CD8-positive, alpha-beta memory T cell (primary cell): ENCODE measurements around the gene PLA2R1. TPM values are rescaled to one million over a fixed set of nuclear protein-coding genes. Genes with fewer than 3 reads are reported as not detected.

Source experiments
- CTCF ChIA-PET: fragments of 350-600 bp; sonication (Branson Sonifier 250); formaldehyde crosslinking; loops from one replicate; lab custom pipeline; 2021; ENCODE audit warnings: antibody characterized with exemption; lab: Charles Lee
- POLR2A ChIA-PET: fragments of 350-600 bp; sonication (Branson Sonifier 250); formaldehyde crosslinking; loops from one replicate; lab custom pipeline; 2021; ENCODE audit warnings: antibody characterized with exemption; lab: Charles Lee
- DNase-seq, 5 donors: peaks; one replicate each; pipeline versions ENCODE4 v3.0.0 to v3.0.0-alpha.2; 2020 to 2022; ENCODE audit warnings: mixed read lengths in 1 of 5
- H3K27ac ChIP-seq: one replicate; pipeline ENCODE4 v1.7.0; 2013; ENCODE audit warnings: low read depth, mild to moderate bottlenecking, low read length, moderate library complexity
- H3K27me3 ChIP-seq: 2 replicates; pipeline ENCODE4 v1.7.0; 2013; ENCODE audit warnings: low read length, mild to moderate bottlenecking; ENCODE audit not compliant: insufficient read depth, poor library complexity, severe bottlenecking
- H3K36me3 ChIP-seq: 2 replicates; pipeline ENCODE4 v1.7.0; 2013; ENCODE audit warnings: mild to moderate bottlenecking, low read length, moderate library complexity; ENCODE audit not compliant: insufficient read depth
- H3K4me1 ChIP-seq: 2 replicates; pipeline ENCODE4 v1.7.0; 2013; ENCODE audit warnings: mild to moderate bottlenecking, low read length, moderate library complexity; ENCODE audit not compliant: insufficient read depth
- H3K4me3 ChIP-seq: 2 replicates; pipeline ENCODE4 v1.7.0; 2013; ENCODE audit warnings: mild to moderate bottlenecking, low read length
- H3K9me3 ChIP-seq: 2 replicates; pipeline ENCODE4 v1.7.0; 2013; ENCODE audit warnings: mild to moderate bottlenecking, low read length
- H3K27ac Mint-ChIP-seq, 8 donors: one replicate each; pipeline ENCODE4 v1.8.0; 2020 to 2021; ENCODE audit warnings: mixed read lengths in 8 of 8, mild to moderate bottlenecking in 6 of 8, inconsistent platforms in 3 of 8, moderate library complexity in 3 of 8
- H3K27me3 Mint-ChIP-seq, 2 donors: one replicate each; pipeline ENCODE4 v1.8.0; 2020 to 2021; ENCODE audit warnings: mixed read lengths in 2 of 2, mild to moderate bottlenecking in 1 of 2, moderate library complexity in 1 of 2
- H3K36me3 Mint-ChIP-seq, 3 donors: one replicate each; pipeline ENCODE4 v1.8.0; 2020 to 2021; ENCODE audit warnings: mixed read lengths in 3 of 3, inconsistent platforms in 1 of 3, mild to moderate bottlenecking in 1 of 3
- H3K4me1 Mint-ChIP-seq, 3 donors: one replicate each; pipeline ENCODE4 v1.8.0; 2020 to 2021; ENCODE audit warnings: mixed read lengths in 3 of 3, inconsistent platforms in 1 of 3, mild to moderate bottlenecking in 1 of 3
- H3K4me3 Mint-ChIP-seq, 7 donors: one replicate each; pipeline ENCODE4 v1.8.0; 2020 to 2021; ENCODE audit warnings: mixed read lengths in 7 of 7, mild to moderate bottlenecking in 6 of 7, moderate library complexity in 4 of 7, inconsistent platforms in 2 of 7
- H3K9me3 Mint-ChIP-seq, 5 donors: one replicate each; pipeline ENCODE4 v1.8.0; 2020 to 2022; ENCODE audit warnings: mixed read lengths in 5 of 5, mild to moderate bottlenecking in 3 of 5, moderate library complexity in 2 of 5, inconsistent platforms in 1 of 5
- polyA plus RNA-seq: library from polyadenylated mRNA; unstranded; fragments of 300-500 nt; fragmentation: Illumina TruSeq; gene quantifications from one replicate; pipeline ENCODE4 v1.2.3, GENCODE V29; 2021
- total RNA-seq, 2 experiments: library from RNA; stranded (reverse); gene quantifications; one replicate each; pipeline ENCODE4 v1.2.3, GENCODE V29; 2021

Gene PLA2R1
- total and polyA plus RNA-seq, 3 experiments from 2014 or later = not detected

DNA sequence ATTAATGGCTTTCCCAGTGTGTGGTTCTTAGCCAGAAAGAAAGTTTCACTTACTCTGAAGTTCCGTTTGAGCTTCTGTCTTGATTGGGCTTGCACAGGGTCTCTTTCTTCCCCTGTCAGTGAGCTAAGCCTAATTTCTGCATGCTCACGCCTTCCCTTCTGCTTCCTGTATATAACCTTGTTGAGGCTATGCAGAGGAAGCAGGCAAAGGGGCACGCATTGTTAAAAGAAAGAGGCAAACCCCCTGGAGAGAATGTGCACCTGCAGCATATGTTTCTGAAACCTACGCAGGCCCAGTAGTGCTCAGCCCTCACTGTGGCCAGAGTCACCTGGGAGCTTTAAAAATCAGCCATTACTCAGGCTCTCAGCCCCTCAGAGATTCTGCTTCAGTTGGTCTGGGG lies 14.5 kb upstream of the PLA2R1 start:
- no peak overlapping the region for H3K27ac ChIP-seq
- Mint-ChIP-seq H3K27me3 (peaks cover 2 to 12% of the 10 kb centered on the region in 2 donors), H3K4me3 (no peak overlapping the region), H3K4me1 (no peaks in the 10 kb centered on the region), H3K36me3 (no peaks in the 10 kb centered on the region), H3K27ac (no peak overlapping the region), H3K9me3 (peaks cover 0 to 3% (median 0%) of the 10 kb centered on the region in 5 donors)
- ChIA-PET CTCF (interaction anchor here (1.7 kb wide), 1 partner anchor 14 kb away, joined by 3 read pairs; no protein-coding TSS in a partner anchor), POLR2A (no interaction called here)
- no peaks in the 10 kb centered on the region for H3K4me1 ChIP-seq
- no peaks in the 10 kb centered on the region for H3K27me3 ChIP-seq
- H3K36me3 ChIP-seq = no peaks in the 10 kb centered on the region
- H3K9me3 ChIP-seq = no peaks in the 10 kb centered on the region
- no peak for DNase-seq
- no peak overlapping the region for H3K4me3 ChIP-seq

DNA sequence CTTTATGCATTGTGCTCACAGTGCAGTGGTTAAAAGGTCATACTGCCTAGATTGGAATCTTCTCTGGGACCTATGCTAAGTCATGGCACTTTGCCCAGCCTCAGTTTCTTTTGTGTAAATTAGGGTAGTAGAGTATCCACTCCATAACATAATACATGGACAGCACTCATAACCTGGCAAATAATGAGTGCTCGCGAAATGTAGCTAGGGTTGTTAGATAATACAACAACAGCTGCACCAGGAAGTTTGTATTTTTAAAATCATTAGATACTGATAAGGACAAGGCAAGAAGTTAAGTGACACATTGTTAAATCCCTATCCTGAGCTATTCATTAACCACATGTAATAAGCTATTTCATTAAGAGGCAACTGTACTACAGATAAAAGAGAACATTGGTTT lies 13.8 kb upstream of the PLA2R1 start:
- POLR2A ChIA-PET = no interaction called here
- no peak for DNase-seq
- no peak overlapping the region for H3K27ac Mint-ChIP-seq
- no peaks in the 10 kb centered on the region for H3K4me1 Mint-ChIP-seq
- Histone ChIP-seq H3K36me3 (no peaks in the 10 kb centered on the region), H3K4me3 (no peak overlapping the region), H3K9me3 (no peaks in the 10 kb centered on the region), H3K4me1 (no peaks in the 10 kb centered on the region), H3K27ac (no peak overlapping the region), H3K27me3 (no peaks in the 10 kb centered on the region)
- H3K27me3 Mint-ChIP-seq = peaks cover 2 to 13% of the 10 kb centered on the region in 2 donors
- CTCF ChIA-PET = no interaction called here
- H3K36me3 Mint-ChIP-seq = no peaks in the 10 kb centered on the region
- H3K4me3 Mint-ChIP-seq = no peak overlapping the region
- peaks cover 0 to 3% (median 0%) of the 10 kb centered on the region in 5 donors for H3K9me3 Mint-ChIP-seq

DNA sequence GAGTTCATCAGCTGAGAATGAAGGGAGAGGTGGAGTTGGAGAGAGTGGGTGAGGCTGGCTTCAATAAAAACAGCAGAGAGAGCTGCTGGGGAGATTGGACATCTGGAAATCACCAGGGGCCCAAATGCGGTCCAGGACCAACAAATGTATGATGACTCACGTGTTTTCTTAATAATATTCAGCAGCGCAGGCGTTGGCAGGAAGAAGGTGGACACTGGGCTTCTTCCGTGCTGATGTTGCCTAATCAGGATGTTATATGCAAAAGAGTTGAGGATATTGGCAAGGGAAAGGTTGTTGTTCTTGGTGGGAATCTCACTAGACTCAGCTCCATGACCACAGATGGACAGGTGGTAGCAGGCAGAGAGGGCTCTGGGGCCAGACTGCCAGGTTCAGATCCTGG lies 12.8 kb upstream of the PLA2R1 start:
- Histone ChIP-seq H3K4me3 (no peak overlapping the region), H3K4me1 (no peaks in the 10 kb centered on the region), H3K27me3 (no peaks in the 10 kb centered on the region), H3K9me3 (no peaks in the 10 kb centered on the region), H3K27ac (no peak overlapping the region), H3K36me3 (no peaks in the 10 kb centered on the region)
- H3K9me3 Mint-ChIP-seq = peaks cover 0 to 3% (median 0%) of the 10 kb centered on the region in 5 donors
- no peak for DNase-seq
- H3K27me3 Mint-ChIP-seq = peaks cover 4 to 9% of the 10 kb centered on the region in 2 donors
- no peak overlapping the region for H3K4me3 Mint-ChIP-seq
- ChIA-PET POLR2A (no interaction called here), CTCF (no interaction called here)
- H3K4me1 Mint-ChIP-seq = no peaks in the 10 kb centered on the region
- H3K27ac Mint-ChIP-seq = no peak overlapping the region
- no peaks in the 10 kb centered on the region for H3K36me3 Mint-ChIP-seq

GRCh38 chr2:160073284-160073888 lies 11.0 kb upstream of the PLA2R1 start:
- Histone ChIP-seq H3K4me3 (no peak overlapping the region), H3K27ac (no peak overlapping the region), H3K4me1 (no peaks in the 10 kb centered on the region), H3K36me3 (no peaks in the 10 kb centered on the region), H3K9me3 (no peaks in the 10 kb centered on the region), H3K27me3 (no peaks in the 10 kb centered on the region)
- no peak for DNase-seq
- Mint-ChIP-seq H3K27me3 (peaks cover 4 to 9% of the 10 kb centered on the region in 2 donors), H3K4me3 (no peak overlapping the region), H3K9me3 (no peaks in the 10 kb centered on the region), H3K36me3 (no peaks in the 10 kb centered on the region), H3K27ac (no peak overlapping the region), H3K4me1 (no peaks in the 10 kb centered on the region)
- ChIA-PET CTCF (interaction anchor here (0.7 kb wide), 1 partner anchor 36 kb away, joined by 3 read pairs; no protein-coding TSS in a partner anchor), POLR2A (no interaction called here)

DNA sequence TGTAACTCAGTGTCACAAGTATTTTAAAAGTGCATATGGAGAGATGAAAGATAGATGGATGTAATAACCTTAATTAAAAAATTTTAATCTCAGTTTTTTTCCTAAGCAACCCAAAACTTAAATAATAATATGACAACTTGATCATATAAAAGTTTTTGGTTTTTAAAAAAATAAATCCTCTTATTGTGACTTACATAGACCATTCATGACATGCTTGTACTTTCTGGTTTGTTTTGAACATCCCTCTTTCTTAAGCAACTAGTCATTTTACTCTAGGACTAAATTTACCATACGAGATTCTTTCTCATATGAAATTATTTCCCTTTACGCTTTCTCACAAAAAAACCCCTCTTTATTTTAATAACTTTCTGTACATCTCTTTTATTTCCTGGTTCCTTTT lies 6.5 kb upstream of the PLA2R1 start:
- H3K4me3 Mint-ChIP-seq = no peak overlapping the region
- Histone ChIP-seq H3K36me3 (no peaks in the 10 kb centered on the region), H3K9me3 (no peaks in the 10 kb centered on the region), H3K4me3 (no peak overlapping the region), H3K27me3 (no peaks in the 10 kb centered on the region), H3K27ac (no peak overlapping the region), H3K4me1 (no peaks in the 10 kb centered on the region)
- H3K4me1 Mint-ChIP-seq = no peaks in the 10 kb centered on the region
- DNase-seq = no peak
- CTCF ChIA-PET = no interaction called here
- POLR2A ChIA-PET = no interaction called here
- no peak overlapping the region for H3K27ac Mint-ChIP-seq
- H3K36me3 Mint-ChIP-seq = no peaks in the 10 kb centered on the region
- H3K27me3 Mint-ChIP-seq = peaks cover 4 to 31% of the 10 kb centered on the region in 2 donors
- no peaks in the 10 kb centered on the region for H3K9me3 Mint-ChIP-seq

GRCh38 chr2:160064916-160065315 lies 2.5 kb upstream of the PLA2R1 start:
- no peak overlapping the region for H3K4me3 Mint-ChIP-seq
- ChIA-PET CTCF (no interaction called here), POLR2A (no interaction called here)
- H3K27me3 Mint-ChIP-seq = peaks cover 13 to 57% of the 10 kb centered on the region in 2 donors
- peaks cover 0 to 8% (median 3%) of the 10 kb centered on the region in 3 donors for H3K4me1 Mint-ChIP-seq
- H3K36me3 Mint-ChIP-seq = no peaks in the 10 kb centered on the region
- Histone ChIP-seq H3K4me3 (no peak overlapping the region), H3K36me3 (no peaks in the 10 kb centered on the region), H3K4me1 (no peaks in the 10 kb centered on the region), H3K9me3 (no peaks in the 10 kb centered on the region), H3K27me3 (peaks cover 13% of the 10 kb centered on the region), H3K27ac (no peak overlapping the region)
- H3K9me3 Mint-ChIP-seq = no peaks in the 10 kb centered on the region
- DNase-seq = no peak
- no peak overlapping the region for H3K27ac Mint-ChIP-seq

DNA sequence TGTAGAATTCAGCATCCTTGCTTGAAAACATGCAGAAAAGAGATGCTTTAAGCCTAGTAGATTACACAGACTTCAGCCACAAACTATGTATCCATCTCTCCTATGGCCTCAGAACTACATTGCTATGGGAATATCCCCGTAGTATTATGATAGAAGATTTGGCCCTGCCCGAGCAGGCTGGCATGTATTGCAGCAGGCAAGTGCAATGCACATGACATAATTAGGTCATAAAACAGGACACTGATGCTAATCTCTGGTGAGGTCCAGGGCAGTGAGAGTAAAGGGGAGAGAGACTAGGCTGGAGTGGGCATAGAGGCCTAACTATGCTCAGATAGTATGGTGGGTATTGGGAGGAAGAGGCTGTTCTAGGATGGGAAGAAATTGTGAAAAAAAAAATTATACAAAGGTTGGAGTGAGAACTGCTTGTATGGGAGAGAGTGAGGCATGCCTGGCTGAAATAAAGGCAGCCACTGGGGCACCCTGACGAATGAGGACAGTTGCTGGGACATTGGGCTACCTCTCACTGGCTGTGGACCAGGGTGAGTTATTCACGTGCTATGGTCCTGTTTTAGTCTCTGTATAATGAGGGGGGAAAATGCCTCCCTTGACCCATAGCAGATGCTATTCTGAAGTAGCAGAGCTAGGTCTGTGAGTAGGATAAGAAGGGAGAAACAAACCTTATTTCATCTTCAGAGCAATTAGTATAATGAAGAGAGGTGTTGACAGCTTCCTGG lies 1.6 kb upstream of the PLA2R1 start:
- no peaks in the 10 kb centered on the region for H3K9me3 ChIP-seq
- ChIA-PET POLR2A (no interaction called here), CTCF (no interaction called here)
- Mint-ChIP-seq H3K4me1 (peaks cover 0 to 8% (median 3%) of the 10 kb centered on the region in 3 donors), H3K9me3 (peaks cover 0 to 2% (median 0%) of the 10 kb centered on the region in 5 donors), H3K4me3 (no peak overlapping the region), H3K36me3 (peaks cover 0 to 1% (median 0%) of the 10 kb centered on the region in 3 donors), H3K27ac (no peak overlapping the region), H3K27me3 (peaks cover 18 to 65% of the 10 kb centered on the region in 2 donors)
- no peaks in the 10 kb centered on the region for H3K36me3 ChIP-seq
- no peak overlapping the region for H3K4me3 ChIP-seq
- DNase-seq = no peak
- no peaks in the 10 kb centered on the region for H3K4me1 ChIP-seq
- H3K27me3 ChIP-seq = peaks cover 13% of the 10 kb centered on the region
- H3K27ac ChIP-seq = no peak overlapping the region

GRCh38 chr2:160063271-160063670 lies 856 bp upstream of the PLA2R1 start:
- CTCF ChIA-PET = no interaction called here
- no peak overlapping the region for H3K4me3 ChIP-seq
- no peaks in the 10 kb centered on the region for H3K36me3 ChIP-seq
- Mint-ChIP-seq H3K4me1 (peaks cover 0 to 8% (median 3%) of the 10 kb centered on the region in 3 donors), H3K9me3 (peaks cover 0 to 2% (median 0%) of the 10 kb centered on the region in 5 donors), H3K27ac (no peak overlapping the region), H3K27me3 (peaks cover 21 to 66% of the 10 kb centered on the region in 2 donors), H3K36me3 (peaks cover 0 to 1% (median 0%) of the 10 kb centered on the region in 3 donors), H3K4me3 (peak overlapping the region in 5 of 7 donors; percentile 6 to 74 (median 49))
- H3K9me3 ChIP-seq = no peaks in the 10 kb centered on the region
- no peak overlapping the region for H3K27ac ChIP-seq
- POLR2A ChIA-PET = no interaction called here
- no peak for DNase-seq
- H3K4me1 ChIP-seq = no peaks in the 10 kb centered on the region
- peaks cover 13% of the 10 kb centered on the region for H3K27me3 ChIP-seq
